Prostate gland (tissue), 2 donors: ENCODE data around the gene TMEM8B. TPM values are rescaled to one million over a fixed set of nuclear protein-coding genes. Genes with fewer than 3 reads are reported as not detected.

Experiments used
- DNase-seq: peaks from one replicate; pipeline ENCODE4 v3.0.0-alpha.2; 2019; ENCODE audit warnings: low spot score
- H3K27ac ChIP-seq, 2 donors: fragments of 200-600 bp; sonication (generic); 2 replicates each; pipeline ENCODE4 v1.5.1; 2017 to 2019
- H3K27me3 ChIP-seq: fragments of 200-600 bp; sonication (generic); replicated peaks from 2 replicates; pipeline ENCODE4 v1.5.1; 2019; ENCODE audit not compliant: insufficient read depth
- H3K36me3 ChIP-seq, 2 donors: fragments of 200-600 bp; sonication (generic); 1 replicate in 1 of 2; 2 replicates in 1 of 2; pipeline versions ENCODE4 v1.5.1 to v1.8.1; 2017 to 2019
- H3K4me1 ChIP-seq: fragments of 200-600 bp; sonication (generic); replicated peaks from 2 replicates; pipeline ENCODE4 v1.5.1; 2019
- H3K4me3 ChIP-seq, 2 donors: fragments of 200-600 bp; sonication (generic); 2 replicates each; pipeline ENCODE4 v1.5.1; 2017 to 2019
- H3K9me3 ChIP-seq: fragments of 200-600 bp; sonication (generic); 2 replicates; pipeline ENCODE4 v1.5.1; 2017
- POLR2A ChIP-seq: fragments of 450-650 bp; IDR thresholded peaks from one replicate; pipeline ENCODE4 v1.6.1; 2016; ENCODE audit warnings: antibody characterized with exemption, mild to moderate bottlenecking
- POLR2AphosphoS5 ChIP-seq: sonication (generic); formaldehyde crosslinking; IDR thresholded peaks from one replicate; pipeline ENCODE4 v1.6.1; 2017; ENCODE audit warnings: antibody characterized with exemption
- WGBS: methylation state at CpG from one replicate; pipeline ENCODE4 v1.1.5; 2018; 5-methylcytosine and 5-hydroxymethylcytosine counted together
- intact Hi-C: fragments of 100-400 bp; cut with DNase I; formaldehyde crosslinking; loops from one replicate; pipeline ENCODE4 v1.14.2; 2022
- total RNA-seq, 2 donors: library from RNA; depleted of rRNA; stranded (reverse); fragments of >200 nt; gene quantifications; one replicate each; pipeline ENCODE4 v1.1.0, GENCODE V29; 2016
- TF ChIP-seq, protein P1 (sequence below), 4 experiments: fragments of 200-600 bp in 2 of 4; fragments of 450-650 bp in 2 of 4; sonication (generic) in 2 of 4; IDR thresholded peaks; 1 replicate in 3 of 4; 2 replicates in 1 of 4; pipeline ENCODE4 v1.5.1; 2016 to 2019; ENCODE audit warnings: antibody characterized with exemption in 4 of 4, mild to moderate bottlenecking in 2 of 4, moderate library complexity in 2 of 4

Gene TMEM8B
- total RNA-seq, 2 donors from 2014 or later: 15.8 to 25.9 TPM

DNA sequence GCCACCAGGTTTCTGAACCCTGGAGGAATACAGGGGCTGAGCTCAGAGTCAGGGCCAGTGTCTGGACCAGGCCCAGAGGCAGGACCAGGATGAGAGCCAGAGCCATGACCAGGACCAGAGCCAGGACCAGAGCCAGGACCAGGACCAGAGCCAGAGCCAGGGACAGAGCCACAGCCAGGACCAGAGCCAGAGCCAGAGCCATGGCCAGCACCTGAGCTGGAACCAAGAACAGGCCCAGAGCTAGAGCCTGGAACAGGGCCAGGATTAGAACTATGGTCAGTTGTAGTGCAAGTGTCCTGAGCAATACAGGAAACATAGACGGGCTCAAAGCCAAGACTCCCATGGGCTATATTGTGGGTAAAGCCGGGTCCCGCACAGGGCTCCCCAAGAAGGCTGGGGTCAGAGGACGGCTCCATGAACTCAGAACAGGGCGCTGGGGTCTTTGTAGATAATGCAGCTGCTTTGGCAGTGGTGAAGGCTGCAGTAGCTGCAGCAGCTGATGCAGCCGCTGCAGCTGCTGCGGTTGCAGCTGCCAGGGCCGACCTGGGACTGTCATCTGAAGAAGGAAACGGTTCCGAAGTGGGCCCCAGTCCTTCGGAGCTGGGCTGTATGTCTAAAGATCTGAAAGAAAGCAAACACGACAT, 17.5 kb upstream of the TMEM8B start:
- H3K27ac ChIP-seq: peak overlapping the region in 1 of 2 donors; percentile 55
- intact Hi-C loops: no loop called here

DNA sequence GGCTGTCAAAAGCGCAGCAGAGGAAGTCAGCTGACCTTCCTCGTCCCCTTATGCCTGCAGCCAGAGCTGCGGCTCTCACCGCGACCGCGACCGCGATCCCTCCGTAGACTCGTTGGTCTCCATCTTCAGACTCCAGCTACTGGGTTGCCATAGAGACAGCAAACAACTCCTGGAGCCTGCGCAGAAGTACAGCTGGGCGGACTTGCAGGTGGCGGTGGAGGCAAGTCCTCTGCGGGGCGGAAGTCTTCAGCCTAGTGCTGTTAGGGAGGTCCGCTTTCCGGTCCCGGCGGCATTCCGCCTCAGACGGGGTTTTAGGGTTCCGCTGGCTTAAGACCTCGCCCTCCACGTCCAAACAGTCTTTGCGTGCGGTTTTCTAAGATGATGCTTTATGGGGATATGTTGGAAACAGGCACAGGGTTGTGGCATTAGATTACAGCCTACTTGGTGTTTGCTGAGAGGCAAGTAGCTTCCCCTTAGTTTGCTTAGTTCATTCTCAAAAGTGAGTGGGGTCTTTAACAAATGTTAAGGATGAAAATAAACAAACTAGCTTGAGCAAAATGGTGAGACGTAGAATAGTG, 16.9 kb upstream of the TMEM8B start, which contains the start of gene SPAG8:
Gene SPAG8, minus strand, starts transcription at position 238 of the 578 bp plus-strand sequence. Its CDS starts 115 bp downstream, at position 123.
- intact Hi-C loops: no loop called here
- H3K4me1 ChIP-seq: peaks cover 5% of the 10 kb centered on the region
- TF ChIP-seq POLR2AphosphoS5 (peak; percentile 93), POLR2A (peak; percentile 26)
- TF ChIP-seq, protein P1, sequence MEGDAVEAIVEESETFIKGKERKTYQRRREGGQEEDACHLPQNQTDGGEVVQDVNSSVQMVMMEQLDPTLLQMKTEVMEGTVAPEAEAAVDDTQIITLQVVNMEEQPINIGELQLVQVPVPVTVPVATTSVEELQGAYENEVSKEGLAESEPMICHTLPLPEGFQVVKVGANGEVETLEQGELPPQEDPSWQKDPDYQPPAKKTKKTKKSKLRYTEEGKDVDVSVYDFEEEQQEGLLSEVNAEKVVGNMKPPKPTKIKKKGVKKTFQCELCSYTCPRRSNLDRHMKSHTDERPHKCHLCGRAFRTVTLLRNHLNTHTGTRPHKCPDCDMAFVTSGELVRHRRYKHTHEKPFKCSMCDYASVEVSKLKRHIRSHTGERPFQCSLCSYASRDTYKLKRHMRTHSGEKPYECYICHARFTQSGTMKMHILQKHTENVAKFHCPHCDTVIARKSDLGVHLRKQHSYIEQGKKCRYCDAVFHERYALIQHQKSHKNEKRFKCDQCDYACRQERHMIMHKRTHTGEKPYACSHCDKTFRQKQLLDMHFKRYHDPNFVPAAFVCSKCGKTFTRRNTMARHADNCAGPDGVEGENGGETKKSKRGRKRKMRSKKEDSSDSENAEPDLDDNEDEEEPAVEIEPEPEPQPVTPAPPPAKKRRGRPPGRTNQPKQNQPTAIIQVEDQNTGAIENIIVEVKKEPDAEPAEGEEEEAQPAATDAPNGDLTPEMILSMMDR (IDR thresholded peaks at IDR 0.05): no peak
- WGBS: under 1% methylated on average over 28 of the region's 28 CpGs
- H3K4me3 ChIP-seq: peak within 1 kb of the TSS; percentile 18 to 30
- H3K9me3 ChIP-seq: no peaks in the 10 kb centered on the region
- peak within 1 kb of the TSS; percentile 55 to 67 for H3K27ac ChIP-seq
- DNase-seq: peak; percentile 91
- H3K27me3 ChIP-seq: no peaks in the 10 kb centered on the region
- no peaks in the 10 kb centered on the region for H3K36me3 ChIP-seq

More for the DNA sequence above, 17.5 kb upstream of the TMEM8B start:
- 13% methylated on average over 12 of the region's 12 CpGs for WGBS
- no peak for TF ChIP-seq POLR2A
- no peaks in the 10 kb centered on the region for H3K36me3 ChIP-seq
- H3K27me3 ChIP-seq: no peaks in the 10 kb centered on the region
- H3K9me3 ChIP-seq: no peaks in the 10 kb centered on the region
- peak overlapping the region; percentile 18 to 30 for H3K4me3 ChIP-seq
- DNase-seq: no peak
- H3K4me1 ChIP-seq: peaks cover 5% of the 10 kb centered on the region

DNA sequence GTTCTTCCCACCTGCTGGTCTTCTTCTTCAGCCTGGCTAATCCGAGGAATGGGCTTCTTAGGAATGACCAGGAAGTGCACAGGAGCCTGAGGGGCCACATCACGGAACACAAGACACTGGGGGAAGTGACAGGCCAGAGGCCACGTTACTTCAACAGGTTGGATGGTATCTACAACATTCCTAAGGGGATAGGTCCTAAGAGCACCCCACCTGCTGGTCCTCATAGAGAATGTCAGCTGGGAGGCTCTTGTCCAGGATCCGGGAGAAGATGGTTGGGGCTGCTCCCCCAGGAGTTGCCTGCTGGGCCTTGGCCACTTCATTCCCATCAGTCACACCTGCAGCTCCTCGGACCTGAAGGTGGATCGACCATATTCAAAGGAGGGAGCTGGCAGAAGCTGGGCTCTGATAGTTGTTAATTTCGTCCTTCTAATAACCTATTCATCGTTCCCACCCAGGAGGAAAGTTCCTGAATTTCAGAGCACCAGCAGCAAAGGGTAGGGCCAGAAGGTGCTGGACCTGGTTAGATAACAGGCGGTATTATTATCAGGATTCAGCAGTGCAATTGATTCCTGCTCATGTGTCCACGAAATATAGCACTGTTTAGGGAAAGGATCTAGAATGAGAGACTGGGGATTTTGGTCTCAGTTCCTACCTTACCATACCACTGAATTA, 15.5 kb upstream of the TMEM8B start:
- Histone ChIP-seq H3K4me3 (no peak overlapping the region), H3K27ac (peak overlapping the region; percentile 84 to 90), H3K4me1 (peaks cover 5% of the 10 kb centered on the region), H3K27me3 (no peaks in the 10 kb centered on the region), H3K36me3 (no peaks in the 10 kb centered on the region), H3K9me3 (no peaks in the 10 kb centered on the region)
- intact Hi-C loops: no loop called here
- WGBS: 74% methylated on average over 10 of the region's 10 CpGs
- DNase-seq: no peak
- no peak for TF ChIP-seq POLR2AphosphoS5
- TF ChIP-seq, protein P1 (IDR thresholded peaks at IDR 0.05): peak in 2 of 4 experiments; percentile 12 to 13

DNA sequence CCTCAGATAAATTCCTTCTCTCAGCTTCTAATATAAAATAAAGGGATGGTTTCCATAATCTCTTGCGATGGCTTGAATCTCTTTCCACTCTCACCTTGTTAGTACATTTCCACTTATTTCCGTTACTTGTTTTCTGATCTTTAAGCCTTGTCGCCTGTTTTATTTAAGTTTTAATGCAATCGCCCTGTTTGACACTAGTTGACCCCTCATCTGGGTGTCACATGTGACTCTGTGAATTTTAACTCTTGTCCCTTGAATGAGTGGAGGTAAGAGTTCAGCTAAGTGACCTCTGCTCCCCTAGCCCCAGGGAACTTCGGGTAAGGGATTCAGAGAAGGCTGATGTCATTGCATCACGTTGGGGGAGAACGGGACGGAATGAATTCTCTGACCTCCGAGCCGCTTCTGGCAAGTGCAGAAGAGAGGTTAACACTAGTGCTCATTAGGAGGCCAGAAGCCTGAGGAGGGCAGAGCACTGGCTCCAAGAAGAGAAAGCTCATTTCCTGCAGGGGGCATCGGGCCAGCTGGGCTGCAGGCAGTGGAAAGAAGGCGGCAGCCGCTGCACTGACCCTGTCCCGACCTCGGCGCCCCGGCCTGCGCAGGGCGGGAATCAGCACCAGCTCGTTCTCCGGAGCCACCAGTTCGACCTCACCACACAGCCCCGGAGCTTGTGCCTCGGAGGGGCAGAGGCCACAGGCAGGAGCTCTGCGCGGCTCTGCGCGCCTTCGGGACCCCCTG, 14.8 kb upstream of the TMEM8B start:
- Histone ChIP-seq H3K36me3 (no peaks in the 10 kb centered on the region), H3K9me3 (no peaks in the 10 kb centered on the region), H3K4me3 (peak overlapping the region; percentile 54 to 67), H3K27ac (peak overlapping the region; percentile 84 to 90), H3K4me1 (peaks cover 5% of the 10 kb centered on the region), H3K27me3 (no peaks in the 10 kb centered on the region)
- DNase-seq: peak; percentile 36
- TF ChIP-seq POLR2A (no peak), POLR2AphosphoS5 (no peak)
- TF ChIP-seq, protein P1 (IDR thresholded peaks at IDR 0.05): peak in 2 of 4 experiments; percentile 4 to 27
- WGBS: 12% methylated on average over 22 of the region's 29 CpGs
- intact Hi-C loops: no loop called here
